NCI-H510A (cell line): ENCODE measurements around the gene IQGAP3.

Experiments used
- DNase-seq: peaks from one replicate; lab custom pipeline; 2025; lab: John Stamatoyannopoulos, UW

Gene IQGAP3

GRCh38 chr1:156509424-156510034 is 62.8 kb downstream of the IQGAP3 start:
- DNase-seq, result no peak

DNA sequence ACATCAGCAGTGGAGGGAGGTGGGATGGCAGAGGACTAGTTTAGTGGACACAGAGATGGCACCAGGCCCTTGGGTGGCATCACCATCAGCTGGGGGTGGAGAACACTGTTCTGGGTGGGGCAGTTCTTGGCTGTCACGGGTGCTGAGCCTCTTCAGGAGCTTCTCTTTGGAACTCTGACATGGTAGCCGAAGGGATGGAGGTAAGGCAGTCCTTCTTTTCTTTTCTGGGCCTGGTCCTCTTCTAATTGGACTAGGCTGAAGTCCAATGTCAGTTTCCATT is 63.5 kb downstream of the IQGAP3 start:
- DNase-seq, result no peak

DNA sequence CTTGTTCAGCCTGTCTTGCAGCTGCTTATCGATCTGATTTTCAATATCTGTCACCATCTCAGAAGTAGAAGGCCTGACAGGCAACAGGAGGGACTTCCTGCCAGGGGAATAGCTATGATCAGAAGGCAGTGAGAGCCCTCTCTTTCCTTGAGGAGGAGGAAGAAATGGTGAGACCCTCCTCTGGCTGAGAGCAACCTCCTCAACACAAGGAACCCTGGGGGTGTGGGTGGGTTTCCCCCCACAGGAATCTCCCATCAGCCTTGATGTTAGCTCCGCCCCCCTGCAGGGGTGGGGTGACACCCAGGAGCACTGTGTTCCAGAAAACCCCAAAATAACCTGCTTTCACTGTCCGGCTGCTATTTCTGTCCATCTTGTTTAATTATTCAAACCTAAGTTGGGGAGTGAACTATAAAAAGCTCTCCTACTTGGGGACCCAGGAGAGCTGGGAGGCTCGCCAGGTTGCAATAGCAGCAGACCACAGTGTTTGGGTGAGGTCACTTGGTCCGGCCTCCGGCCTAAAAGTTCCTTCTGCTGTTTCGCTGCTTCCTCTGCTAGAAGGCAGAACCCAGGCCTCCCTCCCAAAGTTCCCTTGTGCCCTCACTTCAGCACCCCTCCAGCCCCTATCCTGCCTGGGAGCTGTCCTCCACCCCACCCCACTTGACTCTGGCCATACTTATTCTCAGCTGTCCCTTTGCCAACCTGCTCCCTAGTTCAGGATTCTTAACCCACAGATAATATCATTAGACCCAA is 64.0 kb downstream of the IQGAP3 start:
- no peak for DNase-seq

DNA sequence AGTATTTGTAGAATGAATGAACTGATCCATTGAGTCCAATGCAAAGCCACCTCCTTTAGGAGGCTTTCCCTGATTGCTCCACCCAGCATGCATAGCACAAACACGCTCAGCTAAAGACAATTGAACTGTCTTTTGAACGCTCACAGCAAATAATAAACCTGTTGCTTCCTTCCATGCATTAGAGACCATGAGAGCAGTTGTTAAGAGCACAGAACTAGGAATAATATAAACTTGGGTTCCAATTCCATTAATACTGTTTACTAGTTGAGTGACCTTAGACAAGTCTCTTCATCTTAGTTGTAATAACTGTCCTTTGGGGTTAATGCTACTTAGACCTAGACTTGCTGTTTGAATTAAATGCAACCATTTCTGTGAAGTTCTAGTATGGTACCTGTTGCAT is 65.9 kb downstream of the IQGAP3 start:
- DNase-seq, result no peak

DNA sequence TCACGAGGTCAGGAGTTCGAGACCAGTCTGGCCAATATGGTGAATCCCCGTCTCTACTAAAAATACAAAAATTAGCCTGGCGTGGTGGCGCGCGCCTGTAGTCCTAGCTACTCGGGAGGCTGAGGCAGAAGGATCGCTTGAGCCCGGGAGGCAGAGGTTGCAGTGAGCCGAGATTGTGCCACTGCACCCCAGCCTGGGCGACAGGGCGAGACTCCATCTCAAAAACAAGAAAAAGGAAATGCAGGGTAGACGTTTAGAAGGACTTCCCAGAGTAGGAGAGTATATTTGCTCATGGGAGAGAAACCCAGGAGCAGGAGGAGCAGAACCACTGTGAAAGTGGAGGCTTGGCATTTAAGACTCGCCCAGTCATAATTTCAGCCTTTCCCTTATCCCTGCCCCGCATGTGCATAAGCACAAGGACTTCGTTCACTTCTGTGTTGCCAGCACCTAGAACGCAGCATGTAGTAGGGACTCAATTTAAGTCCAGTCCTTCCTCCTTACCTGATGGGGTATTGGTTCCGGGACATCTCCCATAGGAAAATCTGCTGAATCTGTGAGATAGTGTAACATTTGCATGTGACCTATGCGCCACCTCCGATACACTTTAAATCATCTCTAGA is 66.6 kb downstream of the IQGAP3 start:
- DNase-seq, result no peak

GRCh38 chr1:156504821-156505678 is 67.3 kb downstream of the IQGAP3 start:
- peak; percentile 99 for DNase-seq

DNA sequence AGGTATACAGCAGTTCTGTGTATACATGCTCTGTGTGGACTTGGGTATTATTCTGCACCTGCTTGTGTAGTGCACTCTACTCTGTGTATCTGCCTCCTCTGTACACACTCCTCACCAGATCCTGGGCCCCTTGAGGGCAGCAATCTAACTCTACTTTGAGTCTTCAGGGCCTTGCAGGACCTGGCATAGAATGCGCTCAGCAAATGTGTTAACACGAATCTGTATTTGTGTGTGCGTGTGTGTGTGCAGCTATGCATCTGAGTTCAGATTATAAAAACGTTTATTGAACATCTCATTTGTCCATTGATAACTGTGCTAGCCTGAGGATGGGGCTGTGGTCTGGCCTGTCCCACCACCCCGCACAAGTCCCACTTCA is 67.9 kb downstream of the IQGAP3 start:
- DNase-seq, result peak; percentile 72

DNA sequence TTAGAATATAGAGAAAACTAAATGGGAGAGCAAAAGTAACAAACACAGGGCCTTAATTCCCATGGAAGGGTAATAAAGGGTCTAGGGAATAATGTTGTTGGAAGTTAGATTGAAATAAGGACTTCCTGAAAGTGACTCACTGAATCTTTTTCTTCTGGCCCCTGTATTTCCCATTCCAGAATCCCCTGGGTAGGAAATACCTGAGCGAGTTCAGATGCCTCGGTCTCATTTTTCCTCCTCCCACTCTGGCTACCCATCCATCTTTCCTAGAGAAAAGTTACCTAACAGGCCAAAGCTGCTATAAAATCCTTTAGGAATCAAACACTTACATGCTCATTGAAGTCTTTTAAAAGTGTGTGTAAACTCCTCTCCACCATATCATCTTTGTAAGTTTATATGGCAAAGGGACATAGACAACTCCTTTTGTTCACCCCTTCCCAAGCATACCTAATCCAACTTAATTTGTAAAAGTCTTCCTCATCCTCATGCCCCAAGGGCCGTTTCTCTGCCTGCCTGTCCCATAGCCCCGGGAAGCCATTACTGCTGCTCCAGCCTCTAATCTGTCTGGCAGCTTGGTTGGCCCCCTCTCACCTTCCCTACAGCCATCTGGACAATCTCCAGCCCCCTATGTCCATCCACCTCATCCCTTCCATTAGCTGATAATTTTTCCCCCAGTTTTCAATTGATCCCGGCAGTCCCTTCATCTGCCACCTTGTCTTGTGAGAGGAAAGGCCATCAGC is 68.5 kb downstream of the IQGAP3 start:
- no peak for DNase-seq

- no peak for DNase-seq
These were observed 69.3 kb downstream of the IQGAP3 start for GRCh38 chr1:156502894-156503697.

DNA sequence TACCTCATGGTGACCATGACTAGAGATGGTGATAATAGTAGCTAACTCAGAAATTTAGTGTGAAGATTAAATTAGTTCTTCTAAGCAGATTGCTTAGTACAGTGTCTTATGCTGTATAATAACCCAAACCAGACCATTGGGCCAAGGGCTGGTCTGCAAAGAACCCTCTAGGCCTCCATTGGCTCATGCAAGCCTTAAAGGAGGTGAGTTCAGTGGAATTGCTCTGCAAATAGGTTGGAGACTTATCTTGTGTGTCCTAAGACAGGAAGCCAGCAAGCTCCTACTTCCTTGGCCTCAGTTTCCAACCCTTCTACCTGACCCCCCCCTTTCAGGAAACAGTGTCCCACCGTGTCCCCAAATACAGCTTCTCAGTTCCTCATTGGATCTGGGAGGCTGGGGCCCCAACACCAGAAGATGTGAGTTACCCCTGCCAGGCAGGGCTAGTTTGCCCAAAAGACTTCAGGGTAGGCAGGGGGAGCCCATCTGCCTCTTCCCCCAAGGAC is 69.9 kb downstream of the IQGAP3 start:
- DNase-seq, result no peak

DNA sequence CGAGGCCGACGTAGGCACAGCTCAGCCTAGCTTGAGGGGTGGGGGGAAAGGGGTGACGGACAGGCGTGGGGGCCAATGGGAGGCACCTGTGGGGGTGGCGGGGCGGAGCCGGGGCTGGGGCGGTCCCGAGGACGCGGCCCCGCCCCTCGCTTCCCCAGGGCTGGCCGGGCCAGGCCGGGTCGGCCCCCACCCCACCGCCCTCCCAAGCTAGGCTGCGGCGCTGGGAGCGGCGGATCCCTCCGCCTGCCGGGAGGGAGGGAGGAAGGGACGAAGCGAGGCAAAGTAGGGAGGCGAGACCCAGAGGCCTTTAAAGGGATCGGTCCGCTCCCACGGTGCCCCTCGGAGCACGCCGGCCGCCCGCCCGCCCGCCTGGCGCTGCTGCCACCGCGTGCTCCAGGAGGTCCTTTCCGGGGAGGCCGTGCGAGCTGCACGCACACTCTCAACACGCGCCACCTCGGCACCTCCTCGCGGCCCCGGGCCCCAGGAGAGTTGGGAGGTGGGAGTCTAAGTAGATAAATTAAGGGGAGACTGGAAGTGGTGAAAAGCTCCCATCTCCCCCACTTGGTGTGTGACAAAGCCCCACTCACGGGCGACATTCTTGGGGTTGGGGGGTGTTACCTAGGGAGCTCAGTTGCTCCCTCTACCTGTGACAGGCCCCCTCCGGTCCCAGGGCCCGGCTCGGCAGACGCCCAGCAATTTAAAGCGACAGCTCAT is 71.4 kb downstream of the IQGAP3 start:
- peak; percentile 97 for DNase-seq

GRCh38 chr1:156500543-156500792 is 71.9 kb downstream of the IQGAP3 start, which contains the start of gene MEF2D:
TSS of gene MEF2D (minus strand) at chr1:156500775. CDS start at chr1:156483292, 17,483 bp downstream.
- no peak for DNase-seq

DNA sequence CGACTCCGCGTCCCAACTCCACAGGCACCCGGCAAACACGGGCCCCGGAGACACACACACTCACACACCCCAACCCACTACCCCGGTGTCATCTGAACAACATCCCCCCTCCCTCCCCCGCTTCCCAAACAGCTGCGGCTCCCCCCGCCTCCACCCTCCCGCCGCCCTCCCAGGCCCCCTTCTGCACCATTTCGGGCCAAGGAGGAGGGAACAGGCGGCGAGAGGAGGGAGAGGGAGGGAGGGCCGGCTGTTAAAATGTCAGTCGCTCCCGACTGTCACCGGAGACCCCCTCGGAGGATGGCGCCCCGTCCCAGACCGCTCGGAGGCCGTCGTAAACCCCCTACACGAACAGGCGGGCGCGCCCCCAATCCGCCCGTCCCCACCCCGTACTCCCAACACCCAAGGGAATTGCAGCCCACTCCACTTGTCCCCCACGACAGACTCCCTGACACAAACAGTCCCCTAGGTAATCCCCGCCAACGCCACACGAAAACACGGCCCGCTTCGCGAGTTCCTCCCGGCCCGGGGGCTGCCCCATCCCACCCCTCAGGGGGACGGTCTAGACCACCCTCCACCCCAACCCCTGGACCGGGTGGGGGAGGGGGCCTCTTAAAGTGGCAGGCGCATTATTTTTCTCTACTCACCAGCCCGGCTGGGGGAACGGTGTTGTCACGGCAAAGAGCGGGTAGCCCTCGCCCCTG is 72.4 kb downstream of the IQGAP3 start:
- DNase-seq, result no peak

- DNase-seq, result no peak
These were observed 73.0 kb downstream of the IQGAP3 start for GRCh38 chr1:156499194-156499841.

GRCh38 chr1:156498432-156499193 is 73.8 kb downstream of the IQGAP3 start:
- DNase-seq, result no peak

DNA sequence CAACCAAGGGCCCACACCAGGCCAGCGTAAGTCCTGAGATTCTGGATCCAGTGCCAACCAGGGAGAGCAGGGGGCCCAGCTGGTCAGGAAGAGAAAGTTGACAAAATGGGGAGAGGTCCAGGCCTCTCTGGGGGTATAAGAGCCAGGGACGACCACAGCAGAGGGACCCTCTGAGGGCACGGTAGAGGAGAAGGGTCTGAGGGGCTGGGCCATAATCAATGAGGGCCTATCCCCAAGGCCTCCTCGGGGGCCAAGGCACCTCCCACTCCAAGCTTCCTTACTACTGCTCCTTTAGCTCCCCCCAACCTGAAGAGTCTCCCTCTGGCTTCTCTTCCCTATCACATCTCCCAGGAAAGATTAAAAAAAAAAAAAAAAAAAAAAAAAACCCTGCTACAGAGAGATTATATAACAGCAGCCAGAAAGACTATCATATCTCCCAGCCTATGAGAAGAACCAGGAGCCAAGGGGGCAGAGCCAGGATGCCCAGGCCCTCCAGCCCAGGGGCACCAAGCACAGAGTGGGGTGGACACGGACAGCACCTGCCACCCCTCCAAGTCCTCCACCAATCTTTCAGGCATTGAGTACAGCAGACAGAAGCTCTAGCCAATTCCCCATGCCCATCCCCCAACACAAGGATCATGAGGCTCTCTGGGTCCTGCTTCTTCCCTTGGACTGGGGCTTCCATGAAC is 74.5 kb downstream of the IQGAP3 start:
- DNase-seq, result no peak

DNA sequence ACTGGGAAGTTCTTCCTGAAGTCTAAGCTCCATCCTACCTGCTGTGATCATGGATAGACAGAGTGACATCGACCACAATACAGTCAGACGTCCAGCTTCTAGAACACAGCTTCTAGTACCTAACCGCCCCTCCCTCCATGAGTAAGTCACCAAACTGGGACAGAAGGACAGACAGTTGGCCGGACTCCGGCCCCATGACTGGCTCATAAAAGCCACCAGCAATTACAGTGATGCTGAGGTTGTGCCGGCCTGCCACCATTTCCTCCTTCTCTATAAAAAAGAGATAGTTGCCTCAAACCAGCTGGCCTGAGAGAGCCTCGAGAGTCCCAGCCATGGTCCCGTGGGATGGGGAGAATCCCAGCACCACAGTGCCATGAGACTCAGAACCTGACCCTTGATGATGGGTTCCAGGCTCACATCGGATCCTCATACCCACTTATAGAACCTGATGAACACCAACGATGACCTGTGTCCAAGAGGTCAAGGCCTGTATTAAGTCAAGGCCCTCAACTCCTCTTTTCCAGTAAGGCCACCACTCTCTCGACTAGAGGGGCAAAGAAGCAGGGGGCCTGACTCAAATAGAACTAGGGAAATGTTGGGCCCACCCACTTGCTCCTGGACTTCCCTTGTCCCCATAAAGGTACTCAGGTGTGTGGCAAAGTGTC is 75.2 kb downstream of the IQGAP3 start:
- DNase-seq, result no peak
